ENCODE results near the gene MYMK. TPM values are rescaled to one million over a fixed set of nuclear protein-coding genes. Genes with fewer than 3 reads are reported as not detected.

MYMK gene
- total RNA-seq, 2 donors from 2014 or later: not detected

DNA sequence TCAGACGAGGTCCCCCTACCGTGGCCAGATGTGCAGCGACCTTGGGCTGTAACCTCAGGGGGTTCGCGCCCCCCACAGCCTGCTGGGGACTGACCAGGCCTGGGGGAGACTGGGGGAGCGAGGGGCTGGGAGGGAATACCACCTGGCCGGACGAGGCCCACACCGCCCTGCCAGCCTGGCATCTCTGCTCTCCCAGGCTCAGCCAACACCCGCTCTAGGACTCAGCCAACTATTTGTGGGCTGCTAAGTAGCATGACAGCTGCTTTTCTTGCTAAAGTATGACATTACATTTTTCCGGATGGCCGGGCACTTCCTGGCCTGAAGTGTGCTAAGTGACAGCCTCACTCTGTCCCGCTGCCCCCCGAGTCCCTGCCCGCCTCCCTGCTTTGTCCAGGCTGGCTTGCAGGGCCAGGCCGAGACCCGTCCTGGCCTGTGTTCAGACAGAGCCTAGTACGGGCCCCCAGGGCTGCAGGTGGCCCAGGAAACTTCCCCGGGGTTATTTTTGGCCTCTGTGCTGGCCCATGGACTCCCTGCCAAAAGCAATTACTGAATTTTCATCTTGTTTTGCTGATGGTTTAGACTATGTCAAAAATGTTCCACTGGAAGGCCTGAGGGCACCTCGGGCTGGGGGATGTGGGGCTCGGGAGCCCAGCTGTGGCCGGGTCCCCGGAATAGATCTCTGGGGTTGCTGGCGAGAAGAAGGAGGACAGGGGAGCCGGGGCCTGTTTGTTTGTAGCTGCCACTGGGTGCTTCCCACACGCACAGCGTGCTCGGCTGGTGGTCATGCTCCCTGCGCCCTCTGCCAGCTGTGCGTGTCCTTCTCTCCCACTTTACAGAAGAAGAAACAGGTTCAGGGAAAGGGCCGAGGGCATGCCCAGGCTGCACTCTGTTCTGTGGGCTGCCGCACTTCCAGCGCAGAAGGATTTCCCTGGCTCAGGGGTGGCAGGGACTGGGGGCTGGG, 32.4 kb downstream of the MYMK start:
- H3K9me3 ChIP-seq (ENCODE audit: control insufficient read depth, low read length): no peaks in the 10 kb centered on the region
- 92 to 93% methylated on average over 25 to 33 of the region's 33 CpGs for WGBS, 2 experiments (ENCODE audit: insufficient coverage in 1 of 2, insufficient read length in 1 of 2)
- Mint-ChIP-seq H3K4me3 (no peak overlapping the region), H3K27ac (no peak overlapping the region), H3K9me3 (no peaks in the 10 kb centered on the region), H3K27me3 (ENCODE audit: insufficient read depth) (no peaks in the 10 kb centered on the region), H3K4me1 (no peaks in the 10 kb centered on the region), H3K36me3 (ENCODE audit: low read depth) (no peaks in the 10 kb centered on the region)
- H3K27me3 ChIP-seq (ENCODE audit: control insufficient read depth, insufficient read depth, low read length, poor library complexity, severe bottlenecking): no peaks in the 10 kb centered on the region
- peak overlapping the region; percentile 10 for H3K27ac ChIP-seq (ENCODE audit: low read depth, low read length)
- TF ChIP-seq, protein P1, sequence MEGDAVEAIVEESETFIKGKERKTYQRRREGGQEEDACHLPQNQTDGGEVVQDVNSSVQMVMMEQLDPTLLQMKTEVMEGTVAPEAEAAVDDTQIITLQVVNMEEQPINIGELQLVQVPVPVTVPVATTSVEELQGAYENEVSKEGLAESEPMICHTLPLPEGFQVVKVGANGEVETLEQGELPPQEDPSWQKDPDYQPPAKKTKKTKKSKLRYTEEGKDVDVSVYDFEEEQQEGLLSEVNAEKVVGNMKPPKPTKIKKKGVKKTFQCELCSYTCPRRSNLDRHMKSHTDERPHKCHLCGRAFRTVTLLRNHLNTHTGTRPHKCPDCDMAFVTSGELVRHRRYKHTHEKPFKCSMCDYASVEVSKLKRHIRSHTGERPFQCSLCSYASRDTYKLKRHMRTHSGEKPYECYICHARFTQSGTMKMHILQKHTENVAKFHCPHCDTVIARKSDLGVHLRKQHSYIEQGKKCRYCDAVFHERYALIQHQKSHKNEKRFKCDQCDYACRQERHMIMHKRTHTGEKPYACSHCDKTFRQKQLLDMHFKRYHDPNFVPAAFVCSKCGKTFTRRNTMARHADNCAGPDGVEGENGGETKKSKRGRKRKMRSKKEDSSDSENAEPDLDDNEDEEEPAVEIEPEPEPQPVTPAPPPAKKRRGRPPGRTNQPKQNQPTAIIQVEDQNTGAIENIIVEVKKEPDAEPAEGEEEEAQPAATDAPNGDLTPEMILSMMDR (conservative IDR thresholded peaks at IDR 0.05): no peak
- no peak overlapping the region for H3K9ac ChIP-seq (ENCODE audit: extremely low read depth, low read length, poor library complexity, severe bottlenecking)
- DNase-seq: no peak
- H3K4me1 ChIP-seq (ENCODE audit: control insufficient read depth, insufficient read depth, low read length): no peaks in the 10 kb centered on the region
- H3K36me3 ChIP-seq (ENCODE audit: control insufficient read depth, insufficient read depth, low read length): no peaks in the 10 kb centered on the region
- H3K4me3 ChIP-seq (ENCODE audit: low read length): no peak overlapping the region

DNA sequence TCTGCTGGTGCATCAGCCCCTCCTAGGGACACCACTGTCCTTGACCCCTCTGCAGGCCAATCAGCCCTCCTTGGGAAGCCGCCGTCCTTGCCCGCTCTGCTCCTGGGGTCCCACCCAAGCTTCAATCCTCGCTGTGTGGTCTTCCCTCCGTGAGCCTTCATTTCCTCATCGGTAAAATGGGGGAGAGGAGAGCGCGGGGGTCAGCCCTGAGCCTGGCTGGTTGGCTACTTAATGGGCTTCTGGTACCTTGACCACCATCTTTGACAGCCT, 33.2 kb downstream of the MYMK start:
- Histone ChIP-seq H3K4me3 (ENCODE audit: low read length) (no peak overlapping the region), H3K9me3 (ENCODE audit: control insufficient read depth, low read length) (no peaks in the 10 kb centered on the region), H3K27ac (ENCODE audit: low read depth, low read length) (no peak overlapping the region), H3K4me1 (ENCODE audit: control insufficient read depth, insufficient read depth, low read length) (no peaks in the 10 kb centered on the region), H3K27me3 (ENCODE audit: control insufficient read depth, insufficient read depth, low read length, poor library complexity, severe bottlenecking) (no peaks in the 10 kb centered on the region), H3K36me3 (ENCODE audit: control insufficient read depth, insufficient read depth, low read length) (no peaks in the 10 kb centered on the region), H3K9ac (ENCODE audit: extremely low read depth, low read length, poor library complexity, severe bottlenecking) (no peak overlapping the region)
- Mint-ChIP-seq H3K27ac (no peak overlapping the region), H3K27me3 (ENCODE audit: insufficient read depth) (no peaks in the 10 kb centered on the region), H3K4me1 (no peaks in the 10 kb centered on the region), H3K9me3 (no peaks in the 10 kb centered on the region), H3K36me3 (ENCODE audit: low read depth) (no peaks in the 10 kb centered on the region), H3K4me3 (no peak overlapping the region)
- TF ChIP-seq, protein P1 (conservative IDR thresholded peaks at IDR 0.05): no peak
- DNase-seq: no peak
- WGBS, 2 experiments (ENCODE audit: insufficient coverage in 1 of 2, insufficient read length in 1 of 2): 95 to 97% methylated on average over 6 to 8 of the region's 8 CpGs

DNA sequence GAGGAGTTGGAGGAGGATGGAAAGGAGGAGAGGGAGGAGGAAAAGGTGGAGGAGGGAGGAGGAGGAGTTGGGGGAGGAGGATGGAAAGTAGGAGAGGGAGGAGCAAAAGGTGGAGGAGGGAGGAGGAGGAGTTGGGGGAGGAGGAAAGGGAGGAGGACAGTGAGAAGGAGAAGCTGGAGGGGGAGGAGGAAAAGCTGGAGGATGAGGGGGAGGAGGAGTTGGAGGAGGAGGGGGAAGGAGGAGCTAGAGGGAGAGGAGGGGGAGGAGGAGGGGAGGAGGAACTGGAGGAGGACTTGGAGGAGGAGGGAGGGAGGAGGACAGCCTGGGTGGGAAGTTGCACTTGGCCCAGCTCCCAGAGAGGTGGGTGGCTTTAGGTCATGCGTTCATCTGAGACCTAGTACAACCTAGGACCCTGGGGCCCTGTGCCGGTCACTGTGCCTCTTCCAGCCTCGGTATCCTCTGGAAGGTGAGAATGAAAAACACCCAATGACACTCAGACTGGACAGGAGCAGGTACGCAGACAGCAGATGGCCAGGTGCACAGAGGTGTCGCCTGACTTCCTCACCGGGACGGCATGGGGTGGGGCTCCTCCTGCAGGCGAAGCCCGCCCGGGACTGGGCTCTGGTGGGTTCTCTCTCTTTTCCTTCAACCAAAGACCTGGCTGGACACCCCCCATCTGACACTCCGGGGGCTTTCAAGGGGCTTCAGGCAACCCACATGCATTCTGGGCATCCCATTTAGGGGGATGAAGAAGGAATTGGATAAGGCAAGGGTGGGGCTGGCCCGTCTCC, 33.7 kb downstream of the MYMK start:
- Mint-ChIP-seq H3K36me3 (ENCODE audit: low read depth) (no peaks in the 10 kb centered on the region), H3K4me3 (no peak overlapping the region), H3K9me3 (no peaks in the 10 kb centered on the region), H3K27me3 (ENCODE audit: insufficient read depth) (no peaks in the 10 kb centered on the region), H3K4me1 (no peaks in the 10 kb centered on the region), H3K27ac (no peak overlapping the region)
- no peak for DNase-seq
- Histone ChIP-seq H3K4me3 (ENCODE audit: low read length) (no peak overlapping the region), H3K9me3 (ENCODE audit: control insufficient read depth, low read length) (no peaks in the 10 kb centered on the region), H3K27me3 (ENCODE audit: control insufficient read depth, insufficient read depth, low read length, poor library complexity, severe bottlenecking) (no peaks in the 10 kb centered on the region), H3K36me3 (ENCODE audit: control insufficient read depth, insufficient read depth, low read length) (no peaks in the 10 kb centered on the region), H3K4me1 (ENCODE audit: control insufficient read depth, insufficient read depth, low read length) (no peaks in the 10 kb centered on the region), H3K27ac (ENCODE audit: low read depth, low read length) (no peak overlapping the region), H3K9ac (ENCODE audit: extremely low read depth, low read length, poor library complexity, severe bottlenecking) (no peak overlapping the region)
- WGBS, 2 experiments (ENCODE audit: insufficient coverage in 1 of 2, insufficient read length in 1 of 2): 89 to 92% methylated on average over 9 to 12 of the region's 12 CpGs
- TF ChIP-seq, protein P1 (conservative IDR thresholded peaks at IDR 0.05): no peak
